SK-N-SH treated with all-trans-retinoic acid at 6 μM for 48 hours (cell line): ENCODE measurements around the gene ATP23.

ENCODE experiments used
- ATAC-seq: fragments of 200-7000 bp; cut with Tn5 transposase; 3 replicates; pipeline ENCODE4 v1.9.1; 2020; ENCODE audit warnings: mild to moderate bottlenecking, moderate library complexity
- ARNTL ChIP-seq: fragments of 450-650 bp; formaldehyde crosslinking; IDR thresholded peaks from 2 replicates; pipeline ENCODE4 v1.5.0; 2020; ENCODE audit warnings: low read depth, mild to moderate bottlenecking, moderate library complexity, borderline replicate concordance
- BACH2 ChIP-seq: fragments of 250-450 bp; sonication (Bioruptor Pico); IDR thresholded peaks from 2 replicates; pipeline ENCODE4 v1.9.0; 2021; ENCODE audit warnings: mild to moderate bottlenecking, borderline replicate concordance
- CSDC2 ChIP-seq: fragments of 250-450 bp; sonication (Bioruptor Pico); IDR thresholded peaks from 2 replicates; pipeline ENCODE4 v1.5.0; 2020; ENCODE audit warnings: mild to moderate bottlenecking, moderate library complexity
- ESRRG ChIP-seq: fragments of 250-450 bp; sonication (Bioruptor Pico); IDR thresholded peaks from 2 replicates; pipeline ENCODE4 v1.6.1; 2021; ENCODE audit warnings: mild to moderate bottlenecking
- ISL1 ChIP-seq: fragments of 250-450 bp; sonication (Bioruptor Pico); IDR thresholded peaks from 2 replicates; pipeline ENCODE4 v2.1.2; 2022; ENCODE audit warnings: mild to moderate bottlenecking, moderate library complexity
- PPARA ChIP-seq: fragments of 250-450 bp; sonication (Bioruptor Pico); IDR thresholded peaks from 2 replicates; pipeline ENCODE4 v1.5.0; 2020; ENCODE audit warnings: mild to moderate bottlenecking, borderline replicate concordance
- RARB ChIP-seq: fragments of 250-450 bp; sonication (Bioruptor Pico); IDR thresholded peaks from 2 replicates; pipeline ENCODE4 v1.8.0; 2021; ENCODE audit warnings: mild to moderate bottlenecking, moderate library complexity
- SNAI2 ChIP-seq: fragments of 250-450 bp; sonication (Bioruptor Pico); IDR thresholded peaks from 2 replicates; pipeline ENCODE4 v1.5.0; 2020; ENCODE audit warnings: mild to moderate bottlenecking, moderate library complexity
- TCF4 ChIP-seq: fragments of 250-450 bp; sonication (Bioruptor Pico); IDR thresholded peaks from 2 replicates; pipeline ENCODE4 v1.8.0; 2021; ENCODE audit warnings: mild to moderate bottlenecking, moderate library complexity, borderline replicate concordance
- TOX ChIP-seq: fragments of 250-450 bp; sonication (Bioruptor Pico); IDR thresholded peaks from 2 replicates; pipeline ENCODE4 v1.8.0; 2021; ENCODE audit warnings: mild to moderate bottlenecking, moderate library complexity, borderline replicate concordance
- ZC3H10 ChIP-seq: fragments of 250-450 bp; sonication (Bioruptor Pico); IDR thresholded peaks from 2 replicates; pipeline ENCODE4 v1.5.1; 2021; ENCODE audit warnings: mild to moderate bottlenecking, moderate library complexity
- ZFP3 ChIP-seq: fragments of 250-450 bp; sonication (Bioruptor Pico); IDR thresholded peaks from 2 replicates; pipeline ENCODE4 v1.5.0; 2020; ENCODE audit warnings: mild to moderate bottlenecking, moderate library complexity
- ZNF565 ChIP-seq: fragments of 450-650 bp; formaldehyde crosslinking; conservative IDR thresholded peaks from 2 replicates; pipeline ENCODE4 v1.5.0; 2020; ENCODE audit warnings: low read depth, mild to moderate bottlenecking, moderate library complexity
- ZNF70 ChIP-seq: fragments of 450-650 bp; formaldehyde crosslinking; IDR thresholded peaks from 2 replicates; pipeline ENCODE4 v1.5.0; 2020; ENCODE audit warnings: mild to moderate bottlenecking, moderate library complexity
- ZNF8 ChIP-seq: fragments of 450-650 bp; formaldehyde crosslinking; IDR thresholded peaks from 2 replicates; pipeline ENCODE4 v1.5.0; 2020; ENCODE audit warnings: mild to moderate bottlenecking, moderate library complexity
- TF ChIP-seq, protein P1 (sequence below): fragments of 250-450 bp; sonication (Bioruptor Pico); IDR thresholded peaks from 2 replicates; pipeline ENCODE4 v1.8.0; 2021; ENCODE audit warnings: low read depth, mild to moderate bottlenecking, moderate library complexity, borderline replicate concordance
- TF ChIP-seq, protein P2 (sequence below): fragments of 250-450 bp; sonication (Bioruptor Pico); IDR thresholded peaks from 2 replicates; pipeline ENCODE4 v1.8.0; 2020; ENCODE audit warnings: mild to moderate bottlenecking, moderate library complexity, borderline replicate concordance
- TF ChIP-seq, protein P3 (sequence below): fragments of 250-450 bp; sonication (Bioruptor Pico); IDR thresholded peaks from 2 replicates; pipeline ENCODE4 v1.5.1; 2021; ENCODE audit warnings: mild to moderate bottlenecking, moderate library complexity
- TF ChIP-seq, protein P4 (sequence below): fragments of 250-450 bp; sonication (Bioruptor Pico); IDR thresholded peaks from 2 replicates; pipeline ENCODE4 v1.5.1; 2020; ENCODE audit warnings: low read depth, mild to moderate bottlenecking, moderate library complexity
- TF ChIP-seq, protein P5 (sequence below): fragments of 250-450 bp; sonication (Bioruptor Pico); IDR thresholded peaks from 2 replicates; pipeline ENCODE4 v1.5.0; 2020; ENCODE audit warnings: mild to moderate bottlenecking, moderate library complexity

Gene ATP23

DNA sequence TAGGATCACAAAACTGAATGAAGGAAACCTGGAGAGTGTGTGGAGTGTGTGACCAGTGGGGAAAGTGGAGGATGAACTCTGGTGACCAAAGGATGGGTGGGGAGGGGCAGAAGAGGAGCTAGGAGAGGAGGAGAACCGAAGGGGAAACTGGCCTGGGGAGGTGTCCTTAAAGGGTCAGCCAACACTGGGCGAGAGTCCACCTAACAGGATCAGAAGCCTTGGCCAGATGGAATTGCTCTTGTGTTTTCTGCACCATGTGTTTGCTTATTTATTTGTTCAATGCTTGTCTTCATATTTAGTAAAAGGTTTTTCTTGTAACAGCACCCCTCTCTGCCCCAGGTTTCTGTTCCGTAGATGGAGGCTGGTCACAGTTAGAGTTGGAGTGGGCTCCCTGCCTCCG lies 34.5 kb upstream of the ATP23 start:
- ATAC-seq, result no peak

DNA sequence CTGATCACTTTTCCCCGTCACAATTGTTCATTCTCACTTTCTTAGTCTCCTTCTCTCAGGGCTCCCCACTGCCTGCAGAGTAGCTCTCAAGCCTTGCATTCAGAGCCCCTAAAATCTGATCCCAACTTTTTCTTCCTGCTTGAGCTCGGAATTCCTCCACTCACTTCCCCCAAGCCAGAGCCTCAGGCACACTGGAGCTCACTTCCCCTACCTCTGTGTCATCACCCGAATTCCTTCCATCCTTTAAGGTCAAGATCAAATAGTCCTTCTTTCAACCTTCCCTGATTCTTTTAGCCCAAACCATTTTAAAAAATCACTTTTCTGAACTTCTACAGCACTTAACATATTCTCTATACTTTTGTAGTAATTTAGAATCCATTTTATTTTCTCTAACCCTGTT lies 34.1 kb upstream of the ATP23 start:
- TF ChIP-seq RARB (CRISPR knock-in tag) (no peak), ZNF8 (CRISPR knock-in tag) (no peak), CSDC2 (CRISPR knock-in tag) (no peak), ZFP3 (no peak), ISL1 (CRISPR knock-in tag) (no peak), PPARA (CRISPR knock-in tag) (no peak), ZNF565 (no peak), ZNF70 (CRISPR knock-in tag) (no peak), TOX (no peak), TCF4 (CRISPR knock-in tag) (no peak), ESRRG (CRISPR knock-in tag) (no peak)
- TF ChIP-seq, protein P1, sequence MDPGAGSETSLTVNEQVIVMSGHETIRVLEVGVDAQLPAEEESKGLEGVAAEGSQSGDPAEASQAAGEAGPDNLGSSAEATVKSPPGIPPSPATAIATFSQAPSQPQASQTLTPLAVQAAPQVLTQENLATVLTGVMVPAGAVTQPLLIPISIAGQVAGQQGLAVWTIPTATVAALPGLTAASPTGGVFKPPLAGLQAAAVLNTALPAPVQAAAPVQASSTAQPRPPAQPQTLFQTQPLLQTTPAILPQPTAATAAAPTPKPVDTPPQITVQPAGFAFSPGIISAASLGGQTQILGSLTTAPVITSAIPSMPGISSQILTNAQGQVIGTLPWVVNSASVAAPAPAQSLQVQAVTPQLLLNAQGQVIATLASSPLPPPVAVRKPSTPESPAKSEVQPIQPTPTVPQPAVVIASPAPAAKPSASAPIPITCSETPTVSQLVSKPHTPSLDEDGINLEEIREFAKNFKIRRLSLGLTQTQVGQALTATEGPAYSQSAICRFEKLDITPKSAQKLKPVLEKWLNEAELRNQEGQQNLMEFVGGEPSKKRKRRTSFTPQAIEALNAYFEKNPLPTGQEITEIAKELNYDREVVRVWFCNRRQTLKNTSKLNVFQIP (CRISPR knock-in tag), result no peak
- TF ChIP-seq, protein P2, sequence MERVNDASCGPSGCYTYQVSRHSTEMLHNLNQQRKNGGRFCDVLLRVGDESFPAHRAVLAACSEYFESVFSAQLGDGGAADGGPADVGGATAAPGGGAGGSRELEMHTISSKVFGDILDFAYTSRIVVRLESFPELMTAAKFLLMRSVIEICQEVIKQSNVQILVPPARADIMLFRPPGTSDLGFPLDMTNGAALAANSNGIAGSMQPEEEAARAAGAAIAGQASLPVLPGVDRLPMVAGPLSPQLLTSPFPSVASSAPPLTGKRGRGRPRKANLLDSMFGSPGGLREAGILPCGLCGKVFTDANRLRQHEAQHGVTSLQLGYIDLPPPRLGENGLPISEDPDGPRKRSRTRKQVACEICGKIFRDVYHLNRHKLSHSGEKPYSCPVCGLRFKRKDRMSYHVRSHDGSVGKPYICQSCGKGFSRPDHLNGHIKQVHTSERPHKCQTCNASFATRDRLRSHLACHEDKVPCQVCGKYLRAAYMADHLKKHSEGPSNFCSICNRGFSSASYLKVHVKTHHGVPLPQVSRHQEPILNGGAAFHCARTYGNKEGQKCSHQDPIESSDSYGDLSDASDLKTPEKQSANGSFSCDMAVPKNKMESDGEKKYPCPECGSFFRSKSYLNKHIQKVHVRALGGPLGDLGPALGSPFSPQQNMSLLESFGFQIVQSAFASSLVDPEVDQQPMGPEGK (CRISPR knock-in tag), result no peak
- TF ChIP-seq, protein P3, sequence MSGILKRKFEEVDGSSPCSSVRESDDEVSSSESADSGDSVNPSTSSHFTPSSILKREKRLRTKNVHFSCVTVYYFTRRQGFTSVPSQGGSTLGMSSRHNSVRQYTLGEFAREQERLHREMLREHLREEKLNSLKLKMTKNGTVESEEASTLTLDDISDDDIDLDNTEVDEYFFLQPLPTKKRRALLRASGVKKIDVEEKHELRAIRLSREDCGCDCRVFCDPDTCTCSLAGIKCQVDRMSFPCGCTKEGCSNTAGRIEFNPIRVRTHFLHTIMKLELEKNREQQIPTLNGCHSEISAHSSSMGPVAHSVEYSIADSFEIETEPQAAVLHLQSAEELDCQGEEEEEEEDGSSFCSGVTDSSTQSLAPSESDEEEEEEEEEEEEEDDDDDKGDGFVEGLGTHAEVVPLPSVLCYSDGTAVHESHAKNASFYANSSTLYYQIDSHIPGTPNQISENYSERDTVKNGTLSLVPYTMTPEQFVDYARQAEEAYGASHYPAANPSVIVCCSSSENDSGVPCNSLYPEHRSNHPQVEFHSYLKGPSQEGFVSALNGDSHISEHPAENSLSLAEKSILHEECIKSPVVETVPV (CRISPR knock-in tag), result no peak
- TF ChIP-seq, protein P4, sequence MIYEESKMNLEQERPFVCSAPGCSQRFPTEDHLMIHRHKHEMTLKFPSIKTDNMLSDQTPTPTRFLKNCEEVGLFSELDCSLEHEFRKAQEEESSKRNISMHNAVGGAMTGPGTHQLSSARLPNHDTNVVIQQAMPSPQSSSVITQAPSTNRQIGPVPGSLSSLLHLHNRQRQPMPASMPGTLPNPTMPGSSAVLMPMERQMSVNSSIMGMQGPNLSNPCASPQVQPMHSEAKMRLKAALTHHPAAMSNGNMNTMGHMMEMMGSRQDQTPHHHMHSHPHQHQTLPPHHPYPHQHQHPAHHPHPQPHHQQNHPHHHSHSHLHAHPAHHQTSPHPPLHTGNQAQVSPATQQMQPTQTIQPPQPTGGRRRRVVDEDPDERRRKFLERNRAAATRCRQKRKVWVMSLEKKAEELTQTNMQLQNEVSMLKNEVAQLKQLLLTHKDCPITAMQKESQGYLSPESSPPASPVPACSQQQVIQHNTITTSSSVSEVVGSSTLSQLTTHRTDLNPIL (CRISPR knock-in tag), result no peak
- TF ChIP-seq, all 23 proteins: peak for 0
- no peak for ATAC-seq

More for the DNA sequence above, 34.5 kb upstream of the ATP23 start:
- no peak for TF ChIP-seq PPARA (CRISPR knock-in tag)
- TF ChIP-seq, protein P3 (CRISPR knock-in tag), result no peak
- TF ChIP-seq ARNTL (CRISPR knock-in tag), result no peak
- TF ChIP-seq CSDC2 (CRISPR knock-in tag), result no peak
- TF ChIP-seq, protein P5, sequence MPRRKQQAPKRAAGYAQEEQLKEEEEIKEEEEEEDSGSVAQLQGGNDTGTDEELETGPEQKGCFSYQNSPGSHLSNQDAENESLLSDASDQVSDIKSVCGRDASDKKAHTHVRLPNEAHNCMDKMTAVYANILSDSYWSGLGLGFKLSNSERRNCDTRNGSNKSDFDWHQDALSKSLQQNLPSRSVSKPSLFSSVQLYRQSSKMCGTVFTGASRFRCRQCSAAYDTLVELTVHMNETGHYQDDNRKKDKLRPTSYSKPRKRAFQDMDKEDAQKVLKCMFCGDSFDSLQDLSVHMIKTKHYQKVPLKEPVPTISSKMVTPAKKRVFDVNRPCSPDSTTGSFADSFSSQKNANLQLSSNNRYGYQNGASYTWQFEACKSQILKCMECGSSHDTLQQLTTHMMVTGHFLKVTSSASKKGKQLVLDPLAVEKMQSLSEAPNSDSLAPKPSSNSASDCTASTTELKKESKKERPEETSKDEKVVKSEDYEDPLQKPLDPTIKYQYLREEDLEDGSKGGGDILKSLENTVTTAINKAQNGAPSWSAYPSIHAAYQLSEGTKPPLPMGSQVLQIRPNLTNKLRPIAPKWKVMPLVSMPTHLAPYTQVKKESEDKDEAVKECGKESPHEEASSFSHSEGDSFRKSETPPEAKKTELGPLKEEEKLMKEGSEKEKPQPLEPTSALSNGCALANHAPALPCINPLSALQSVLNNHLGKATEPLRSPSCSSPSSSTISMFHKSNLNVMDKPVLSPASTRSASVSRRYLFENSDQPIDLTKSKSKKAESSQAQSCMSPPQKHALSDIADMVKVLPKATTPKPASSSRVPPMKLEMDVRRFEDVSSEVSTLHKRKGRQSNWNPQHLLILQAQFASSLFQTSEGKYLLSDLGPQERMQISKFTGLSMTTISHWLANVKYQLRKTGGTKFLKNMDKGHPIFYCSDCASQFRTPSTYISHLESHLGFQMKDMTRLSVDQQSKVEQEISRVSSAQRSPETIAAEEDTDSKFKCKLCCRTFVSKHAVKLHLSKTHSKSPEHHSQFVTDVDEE, result no peak
- no peak for TF ChIP-seq BACH2 (CRISPR knock-in tag)
- no peak for TF ChIP-seq TOX
- no peak for TF ChIP-seq ZNF8 (CRISPR knock-in tag)
- no peak for TF ChIP-seq RARB (CRISPR knock-in tag)
- TF ChIP-seq, protein P1 (CRISPR knock-in tag), result no peak
- TF ChIP-seq SNAI2 (CRISPR knock-in tag), result no peak
- TF ChIP-seq ZNF70 (CRISPR knock-in tag), result no peak
- TF ChIP-seq ZNF565, result no peak
- no peak for TF ChIP-seq ZC3H10 (CRISPR knock-in tag)
